HFFc6 (cell line): ENCODE data around the gene AKR1B1. TPM values are rescaled to one million over a fixed set of nuclear protein-coding genes. Genes with fewer than 3 reads are reported as not detected.

ENCODE experiments used
- DNase-seq: peaks from one replicate; pipeline ENCODE4 v3.0.0-alpha.2; 2018
- H3K27ac Mint-ChIP-seq: 2 replicates; pipeline ENCODE4 v1.8.0; 2020; ENCODE audit warnings: mild to moderate bottlenecking, mixed read lengths
- H3K27me3 Mint-ChIP-seq: 2 replicates; pipeline ENCODE4 v1.8.0; 2021; ENCODE audit warnings: mild to moderate bottlenecking, moderate library complexity, mixed read lengths; ENCODE audit not compliant: insufficient read depth
- H3K36me3 Mint-ChIP-seq: 2 replicates; pipeline ENCODE4 v1.8.0; 2021; ENCODE audit warnings: low read depth, mixed read lengths
- H3K4me1 Mint-ChIP-seq: 2 replicates; pipeline ENCODE4 v1.8.0; 2020; ENCODE audit warnings: low read depth, mixed read lengths
- H3K4me3 Mint-ChIP-seq: 2 replicates; pipeline ENCODE4 v1.8.0; 2020; ENCODE audit warnings: mild to moderate bottlenecking, moderate library complexity, mixed read lengths
- H3K9me3 Mint-ChIP-seq: 2 replicates; pipeline ENCODE4 v1.8.0; 2020; ENCODE audit warnings: mild to moderate bottlenecking, mixed read lengths
- CTCF ChIP-seq: fragments of 200-600 bp; sonication (generic); IDR thresholded peaks from 2 replicates; pipeline ENCODE4 v1.5.0; 2021; ENCODE audit warnings: antibody characterized with exemption, mild to moderate bottlenecking
- long read RNA-seq: library from polyadenylated mRNA; unstranded; transcript quantifications from one replicate; pipeline ENCODE4 v2.0.0, GENCODE V29; 2019
- total RNA-seq, 6 experiments: library from RNA; stranded (reverse); fragmentation: NEBNext Ultra II Directional; extraction: Animal tissue kit (Norgen Biotek cat#: 25700); gene quantifications; 2 replicates in 1 of 6; 3 replicates in 5 of 6; pipeline ENCODE4 v1.2.3, GENCODE V29; 2021

The AKR1B1 gene
- total RNA-seq, result 100 to 1,000 TPM; 208 to 232 (median 223) TPM
- long read RNA-seq, transcript AKR1B1-201 (10 exons, 1,409 nt), result major isoform, 299 of 330 reads
- long read RNA-seq, partial matches to known transcripts, result 16 of 330 reads
- long read RNA-seq, other reads (novel, unspliced or antisense), result 14 of 330 reads

GRCh38 chr7:134458806-134459698 lies at the start of gene AKR1B1:
Gene AKR1B1, minus strand, starts transcription at chr7:134459100. Its CDS starts 38 bp downstream, at chr7:134459062.
- peak; percentile 63 for TF ChIP-seq CTCF
- H3K27ac Mint-ChIP-seq, result peak within 1 kb of the TSS; percentile 82
- peaks cover 64% of the 10 kb centered on the region for H3K4me1 Mint-ChIP-seq

DNA sequence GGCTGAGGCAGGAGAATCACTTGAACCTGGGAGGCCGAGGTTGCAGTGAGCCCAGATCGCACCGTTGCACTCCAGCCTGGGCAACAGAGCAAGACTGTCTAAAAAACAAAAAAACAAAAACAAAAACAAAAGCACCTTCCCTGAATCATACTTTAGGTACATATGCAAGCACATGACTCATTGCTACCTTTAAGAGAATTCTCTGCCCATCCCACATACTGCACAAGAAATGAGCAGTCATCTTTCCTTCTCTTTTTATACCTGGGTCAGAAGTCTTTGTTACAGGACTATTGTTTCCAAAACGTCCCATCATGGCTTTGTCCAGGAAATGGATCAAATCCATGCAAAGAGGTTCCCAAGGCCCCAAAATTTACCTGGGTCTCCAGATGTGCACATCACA lies 47.0 kb upstream of the AKR1B1 start:
- DNase-seq, result no peak
- no peak for TF ChIP-seq CTCF
- H3K27ac Mint-ChIP-seq, result no peak overlapping the region
- H3K4me1 Mint-ChIP-seq, result peaks cover 19% of the 10 kb centered on the region
- H3K36me3 Mint-ChIP-seq, result no peaks in the 10 kb centered on the region
- H3K9me3 Mint-ChIP-seq, result no peaks in the 10 kb centered on the region
- peaks cover 2% of the 10 kb centered on the region for H3K27me3 Mint-ChIP-seq
- H3K4me3 Mint-ChIP-seq, result no peak overlapping the region

More at GRCh38 chr7:134458806-134459698, at the start of gene AKR1B1:
- Mint-ChIP-seq H3K36me3 (peaks cover 19% of the 10 kb centered on the region), H3K4me3 (peak within 1 kb of the TSS; percentile 94), H3K9me3 (peaks cover 2% of the 10 kb centered on the region), H3K27me3 (peaks cover 2% of the 10 kb centered on the region; the same call in 1 of the 2 replicates)
- DNase-seq, result peak; percentile 88

GRCh38 chr7:134504660-134505164 lies 45.8 kb upstream of the AKR1B1 start:
- no peak overlapping the region; the same call in 1 of the 2 replicates for H3K27ac Mint-ChIP-seq
- H3K4me1 Mint-ChIP-seq, result peaks cover 19% of the 10 kb centered on the region
- no peak overlapping the region for H3K4me3 Mint-ChIP-seq
- no peaks in the 10 kb centered on the region for H3K9me3 Mint-ChIP-seq
- H3K36me3 Mint-ChIP-seq, result no peaks in the 10 kb centered on the region
- no peak for DNase-seq
- no peak for TF ChIP-seq CTCF
- peaks cover 4% of the 10 kb centered on the region; the same call in 1 of the 2 replicates for H3K27me3 Mint-ChIP-seq

DNA sequence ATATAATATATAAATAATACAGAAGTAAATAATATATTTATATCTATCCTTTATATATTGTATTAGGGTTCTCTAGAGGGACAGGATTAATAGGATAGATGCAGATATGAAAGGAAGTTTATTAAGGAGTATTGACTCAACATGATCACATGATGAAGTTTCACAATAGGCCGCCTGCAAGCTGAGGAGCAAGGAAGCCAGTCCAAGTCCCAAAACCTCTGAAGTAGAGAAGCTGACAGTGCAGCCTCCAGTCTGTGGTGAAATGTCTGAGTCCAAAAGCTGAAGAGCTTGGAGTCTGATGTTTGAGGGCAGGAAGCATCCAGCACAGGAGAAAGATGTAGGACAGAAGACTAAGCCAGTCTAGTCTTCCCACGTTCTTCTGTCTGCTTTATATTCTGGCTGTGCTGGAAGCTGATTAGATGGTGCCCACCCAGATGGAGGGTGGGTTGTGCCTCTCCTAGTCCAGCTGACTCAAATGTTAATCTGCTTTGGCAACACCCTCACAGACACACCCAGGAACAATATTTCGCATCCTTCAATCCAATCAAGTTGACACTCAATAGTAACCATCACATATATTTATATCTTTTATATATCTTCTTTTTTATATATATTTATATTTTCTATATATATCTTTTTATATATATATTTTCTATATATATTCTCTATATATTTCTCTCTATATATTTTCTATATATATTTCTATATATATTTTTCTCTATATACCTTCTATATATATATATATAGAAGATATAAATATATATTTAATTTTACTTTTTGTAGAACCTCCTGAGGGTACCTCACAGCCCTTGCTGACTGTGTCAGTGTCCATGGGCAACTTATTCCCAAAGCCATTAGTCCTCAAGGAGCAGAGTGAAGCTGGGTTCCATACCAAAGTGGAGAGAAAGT lies 43.8 kb upstream of the AKR1B1 start:
- peak; percentile 44 for DNase-seq
- Mint-ChIP-seq H3K36me3 (no peaks in the 10 kb centered on the region), H3K27ac (no peak overlapping the region), H3K4me1 (peaks cover 19% of the 10 kb centered on the region), H3K27me3 (peaks cover 4% of the 10 kb centered on the region; the same call in 1 of the 2 replicates), H3K9me3 (no peaks in the 10 kb centered on the region), H3K4me3 (no peak overlapping the region)
- TF ChIP-seq CTCF, result no peak

GRCh38 chr7:134500982-134501381 lies 42.1 kb upstream of the AKR1B1 start:
- H3K4me3 Mint-ChIP-seq, result no peak overlapping the region
- no peaks in the 10 kb centered on the region for H3K9me3 Mint-ChIP-seq
- H3K4me1 Mint-ChIP-seq, result peaks cover 19% of the 10 kb centered on the region
- DNase-seq, result no peak
- peaks cover 2% of the 10 kb centered on the region; the same call in 1 of the 2 replicates for H3K27me3 Mint-ChIP-seq
- TF ChIP-seq CTCF, result no peak
- no peaks in the 10 kb centered on the region for H3K36me3 Mint-ChIP-seq
- H3K27ac Mint-ChIP-seq, result no peak overlapping the region
